T-helper 2 cell (primary cell): ENCODE data around the gene ELN.
"Not testable (repeated sequence)": the region's sequence is repeated elsewhere in the genome, so short reads cannot be mapped to it uniquely, and the experiment has no call there.

Experiments
- DNase-seq, 5 experiments: peaks; one replicate each; pipeline versions ENCODE4 v3.0.0 to v3.0.0-alpha.2; 2012 to 2022

The ELN gene

GRCh38 chr7:74001150-74001494 is 26.9 kb upstream of the ELN start:
- no peak for DNase-seq

GRCh38 chr7:74002474-74003017 is 25.4 kb upstream of the ELN start:
- no peak for DNase-seq

GRCh38 chr7:74003621-74004020 is 24.4 kb upstream of the ELN start:
- no peak for DNase-seq

- no peak for DNase-seq
Observed at GRCh38 chr7:74006032-74006431, 21.9 kb upstream of the ELN start.

- no peak for DNase-seq
Observed at GRCh38 chr7:74006451-74007241, 21.3 kb upstream of the ELN start.

GRCh38 chr7:74007242-74007567 is 20.8 kb upstream of the ELN start:
- no peak for DNase-seq

GRCh38 chr7:74008687-74009086 is 19.3 kb upstream of the ELN start:
- no peak for DNase-seq

- no peak for DNase-seq
Observed at GRCh38 chr7:74009719-74010118, 18.3 kb upstream of the ELN start.

GRCh38 chr7:74010407-74010806 is 17.6 kb upstream of the ELN start:
- no peak for DNase-seq

- DNase-seq = not testable (repeated sequence)
Observed at GRCh38 chr7:74011421-74011820, 16.6 kb upstream of the ELN start.

GRCh38 chr7:74012842-74013249 is 15.1 kb upstream of the ELN start:
- no peak for DNase-seq

- no peak for DNase-seq
Observed at GRCh38 chr7:74013539-74014272, 14.3 kb upstream of the ELN start.

GRCh38 chr7:74014931-74015330 is 13.0 kb upstream of the ELN start:
- DNase-seq = no peak

- DNase-seq = no peak
Observed at GRCh38 chr7:74015670-74016069, 12.3 kb upstream of the ELN start.

- no peak for DNase-seq
Observed at GRCh38 chr7:74017125-74017524, 10.8 kb upstream of the ELN start.

GRCh38 chr7:74018246-74018895 is 9.6 kb upstream of the ELN start:
- DNase-seq = no peak

- no peak for DNase-seq
Observed at GRCh38 chr7:74019149-74019548, 8.8 kb upstream of the ELN start.

- no peak for DNase-seq
Observed at GRCh38 chr7:74020390-74020789, 7.6 kb upstream of the ELN start.

- DNase-seq = no peak
Observed at GRCh38 chr7:74021546-74022320, 6.2 kb upstream of the ELN start.

- DNase-seq = no peak
Observed at GRCh38 chr7:74022507-74022906, 5.5 kb upstream of the ELN start.

- DNase-seq = no peak
Observed at GRCh38 chr7:74023092-74023536, 4.9 kb upstream of the ELN start.

- DNase-seq = no peak
Observed at GRCh38 chr7:74023786-74024185, 4.2 kb upstream of the ELN start.

GRCh38 chr7:74025146-74025545 is 2.8 kb upstream of the ELN start:
- DNase-seq = no peak
